Stimulated activated naive B cell treated with anti-CD40 and anti-IgM and Interleukin-4, amounts not matched to agents 10 μg/mL and 1 μg/mL and 100 μg/mL, for 72 hours (primary cell): ENCODE data around the gene STIP1.
A peak's percentile ranks its signal among the peaks of the same experiment; 100 is the strongest.

Experiments used
- ATAC-seq, 2 donors: fragments of 150-1000 bp; cut with Tn5 transposase; replicated peaks; 2 replicates each; pipeline ENCODE4 v1.10.0; 2021; ENCODE audit warnings: moderate library complexity in 1 of 2
- DNase-seq: peaks from one replicate; pipeline ENCODE4 v3.0.0; 2021
- H3K27ac Mint-ChIP-seq: one replicate; pipeline ENCODE4 v1.8.0; 2022; ENCODE audit warnings: mild to moderate bottlenecking, mixed read lengths
- H3K27me3 Mint-ChIP-seq, 2 donors: one replicate each; pipeline ENCODE4 v1.8.0; 2022; ENCODE audit warnings: mixed read lengths in 2 of 2
- H3K36me3 Mint-ChIP-seq, 2 donors: one replicate each; pipeline ENCODE4 v1.8.0; 2022; ENCODE audit warnings: mixed read lengths in 2 of 2, mild to moderate bottlenecking in 1 of 2
- H3K4me1 Mint-ChIP-seq, 2 donors: one replicate each; pipeline ENCODE4 v1.8.0; 2022; ENCODE audit warnings: mixed read lengths in 2 of 2, mild to moderate bottlenecking in 1 of 2
- H3K4me3 Mint-ChIP-seq, 2 donors: one replicate each; pipeline ENCODE4 v1.8.0; 2022; ENCODE audit warnings: mild to moderate bottlenecking in 2 of 2, mixed read lengths in 2 of 2, moderate library complexity in 1 of 2
- H3K9me3 Mint-ChIP-seq, 2 donors: one replicate each; pipeline ENCODE4 v1.8.0; 2022; ENCODE audit warnings: mixed read lengths in 2 of 2, mild to moderate bottlenecking in 1 of 2

The STIP1 gene

DNA sequence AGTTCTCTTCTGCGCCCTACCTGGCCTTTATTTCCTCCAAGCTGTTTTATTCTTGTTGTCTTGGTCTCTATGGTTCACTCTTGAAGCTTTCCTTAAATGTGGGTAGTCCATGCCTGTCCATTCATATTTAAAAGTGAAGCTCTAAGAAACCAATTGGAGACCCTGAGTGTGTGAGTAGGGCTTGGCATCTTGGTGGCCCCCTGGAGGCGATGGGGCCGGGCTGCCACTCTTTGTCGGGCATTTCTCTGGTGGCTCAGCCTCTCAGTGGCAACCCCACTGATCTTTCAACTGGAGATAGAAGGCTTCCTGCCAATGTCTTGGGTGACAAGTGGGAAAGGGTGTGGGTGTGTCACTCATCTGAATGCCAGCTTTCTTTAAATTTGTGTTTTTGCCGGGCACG, 30.9 kb downstream of the STIP1 start:
- no peaks in the 10 kb centered on the region for H3K27me3 Mint-ChIP-seq
- ATAC-seq (no peak), DNase-seq (no peak)
- peaks cover 55 to 64% of the 10 kb centered on the region in 2 donors for H3K36me3 Mint-ChIP-seq
- H3K9me3 Mint-ChIP-seq: no peaks in the 10 kb centered on the region
- H3K4me3 Mint-ChIP-seq: no peak overlapping the region
- peaks cover 23 to 44% of the 10 kb centered on the region in 2 donors for H3K4me1 Mint-ChIP-seq
- H3K27ac Mint-ChIP-seq: peak overlapping the region; percentile 14

DNA sequence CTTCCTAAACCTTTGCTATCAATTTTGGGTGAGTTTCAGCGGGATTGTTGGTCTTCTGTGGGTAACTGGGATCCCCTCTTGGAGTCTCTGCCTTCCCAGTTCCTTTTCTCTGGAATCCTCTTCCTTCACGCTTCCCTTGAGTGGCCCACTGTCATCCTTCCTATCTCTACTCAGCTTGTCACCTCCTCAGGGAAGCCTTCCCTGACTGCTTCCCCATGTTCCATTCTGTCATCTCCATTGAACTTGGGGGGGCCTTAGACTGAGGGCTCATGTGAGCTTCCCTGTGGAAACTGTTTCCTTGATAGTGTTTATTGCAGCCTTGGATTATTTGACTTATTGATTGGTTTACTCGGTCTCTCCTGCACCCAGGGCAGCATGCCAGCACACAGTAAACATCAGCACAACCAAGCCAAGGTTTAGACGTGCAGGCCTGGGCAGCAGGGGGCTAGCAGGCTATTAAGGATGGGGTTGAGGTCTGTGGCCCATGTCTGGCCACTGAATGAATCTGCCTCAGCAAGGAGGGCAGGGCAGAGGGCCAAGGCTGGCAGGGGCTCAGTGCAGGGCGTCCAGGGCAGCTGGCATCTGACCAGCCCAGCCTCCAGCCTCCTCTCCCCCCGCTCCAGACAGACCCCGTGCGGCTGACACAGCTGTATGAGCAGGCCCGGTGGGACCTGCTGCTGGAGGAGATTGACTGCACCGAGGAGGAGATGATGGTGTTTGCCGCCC, 32.8 kb downstream of the STIP1 start:
- H3K4me3 Mint-ChIP-seq: no peak overlapping the region

DNA sequence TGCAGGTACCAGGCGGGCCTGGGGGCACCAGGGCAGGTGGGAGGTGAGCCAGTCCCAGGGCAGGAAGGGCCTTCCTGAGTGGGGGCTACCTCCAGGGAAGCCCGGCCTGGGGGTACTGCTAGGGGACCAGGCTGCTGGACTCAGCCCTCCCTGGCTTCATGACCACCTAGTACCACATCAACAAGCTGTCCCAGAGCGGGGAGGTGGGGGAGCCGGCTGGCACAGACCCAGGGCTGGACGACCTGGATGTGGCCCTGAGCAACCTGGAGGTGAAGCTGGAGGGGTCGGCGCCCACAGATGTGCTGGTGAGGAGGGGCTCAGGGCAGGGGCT, 33.3 kb downstream of the STIP1 start:
- Mint-ChIP-seq H3K27me3 (no peaks in the 10 kb centered on the region), H3K9me3 (no peaks in the 10 kb centered on the region), H3K27ac (peak overlapping the region; percentile 92), H3K36me3 (peaks cover 47 to 58% of the 10 kb centered on the region in 2 donors), H3K4me3 (no peak overlapping the region), H3K4me1 (peaks cover 19 to 30% of the 10 kb centered on the region in 2 donors)
- ATAC-seq: no peak
- DNase-seq: no peak

More for the DNA sequence above, 32.8 kb downstream of the STIP1 start:
- Mint-ChIP-seq H3K36me3 (peaks cover 49 to 58% of the 10 kb centered on the region in 2 donors), H3K27me3 (no peaks in the 10 kb centered on the region), H3K9me3 (no peaks in the 10 kb centered on the region), H3K4me1 (peaks cover 15 to 30% of the 10 kb centered on the region in 2 donors), H3K27ac (peak overlapping the region; percentile 92)
- no peak for DNase-seq
- ATAC-seq: no peak

DNA sequence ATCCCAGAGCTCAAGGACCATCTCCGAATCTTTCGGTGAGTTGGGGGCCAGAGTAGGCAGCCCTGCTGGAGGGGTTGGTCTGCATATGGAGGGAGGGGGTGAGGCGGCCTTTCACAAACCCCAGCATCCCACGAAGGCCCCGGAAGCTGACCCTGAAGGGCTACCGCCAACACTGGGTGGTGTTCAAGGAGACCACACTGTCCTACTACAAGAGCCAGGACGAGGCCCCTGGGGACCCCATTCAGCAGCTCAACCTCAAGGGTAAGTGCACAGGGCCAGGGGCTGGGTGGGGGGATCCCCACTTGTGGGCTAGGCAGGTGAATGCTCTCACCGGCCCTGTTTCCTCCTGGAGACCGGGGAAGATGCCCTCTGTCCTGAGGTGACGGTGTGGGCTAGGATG, 33.8 kb downstream of the STIP1 start:
- Mint-ChIP-seq H3K36me3 (peaks cover 46 to 55% of the 10 kb centered on the region in 2 donors), H3K27ac (no peak overlapping the region), H3K9me3 (no peaks in the 10 kb centered on the region), H3K4me1 (peaks cover 18 to 30% of the 10 kb centered on the region in 2 donors), H3K4me3 (no peak overlapping the region), H3K27me3 (no peaks in the 10 kb centered on the region)
- ATAC-seq (no peak), DNase-seq (no peak)

DNA sequence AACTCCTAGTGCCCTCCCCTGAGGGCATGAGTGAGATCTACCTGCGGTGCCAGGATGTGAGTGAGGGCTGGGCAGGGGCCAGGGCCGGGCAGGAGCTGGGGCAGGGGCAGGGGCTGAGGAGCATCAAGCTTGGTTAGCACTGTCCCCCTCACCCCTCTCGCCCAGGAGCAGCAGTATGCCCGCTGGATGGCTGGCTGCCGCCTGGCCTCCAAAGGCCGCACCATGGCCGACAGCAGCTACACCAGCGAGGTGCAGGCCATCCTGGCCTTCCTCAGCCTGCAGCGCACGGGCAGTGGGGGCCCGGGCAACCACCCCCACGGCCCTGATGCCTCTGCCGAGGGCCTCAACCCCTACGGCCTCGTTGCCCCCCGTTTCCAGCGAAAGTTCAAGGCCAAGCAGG, 34.3 kb downstream of the STIP1 start:
- no peaks in the 10 kb centered on the region for H3K9me3 Mint-ChIP-seq
- H3K4me1 Mint-ChIP-seq: peaks cover 18 to 30% of the 10 kb centered on the region in 2 donors
- H3K27ac Mint-ChIP-seq: no peak overlapping the region
- H3K36me3 Mint-ChIP-seq: peaks cover 45 to 54% of the 10 kb centered on the region in 2 donors
- H3K27me3 Mint-ChIP-seq: no peaks in the 10 kb centered on the region
- no peak overlapping the region for H3K4me3 Mint-ChIP-seq
- DNase-seq (no peak), ATAC-seq (no peak)

DNA sequence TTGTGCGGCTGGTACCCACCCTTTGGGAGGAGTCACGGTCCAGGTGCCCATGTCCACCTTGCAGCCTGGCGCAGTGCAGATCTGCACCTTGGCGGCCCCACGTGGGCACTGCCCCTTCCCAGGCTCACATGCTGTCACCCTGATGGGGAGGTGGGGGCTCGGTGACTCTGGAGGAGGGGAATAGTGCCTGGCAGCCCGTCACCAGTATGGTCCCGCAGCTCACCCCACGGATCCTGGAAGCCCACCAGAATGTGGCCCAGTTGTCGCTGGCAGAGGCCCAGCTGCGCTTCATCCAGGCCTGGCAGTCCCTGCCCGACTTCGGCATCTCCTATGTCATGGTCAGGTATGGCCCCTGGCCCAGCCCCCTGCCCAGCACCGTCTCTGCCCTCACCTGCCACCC, 34.8 kb downstream of the STIP1 start:
- no peak overlapping the region for H3K4me3 Mint-ChIP-seq
- no peaks in the 10 kb centered on the region for H3K9me3 Mint-ChIP-seq
- H3K4me1 Mint-ChIP-seq: peaks cover 19 to 30% of the 10 kb centered on the region in 2 donors
- no peaks in the 10 kb centered on the region for H3K27me3 Mint-ChIP-seq
- no peak overlapping the region for H3K27ac Mint-ChIP-seq
- H3K36me3 Mint-ChIP-seq: peaks cover 44 to 52% of the 10 kb centered on the region in 2 donors
- no peak for ATAC-seq
- no peak for DNase-seq

DNA sequence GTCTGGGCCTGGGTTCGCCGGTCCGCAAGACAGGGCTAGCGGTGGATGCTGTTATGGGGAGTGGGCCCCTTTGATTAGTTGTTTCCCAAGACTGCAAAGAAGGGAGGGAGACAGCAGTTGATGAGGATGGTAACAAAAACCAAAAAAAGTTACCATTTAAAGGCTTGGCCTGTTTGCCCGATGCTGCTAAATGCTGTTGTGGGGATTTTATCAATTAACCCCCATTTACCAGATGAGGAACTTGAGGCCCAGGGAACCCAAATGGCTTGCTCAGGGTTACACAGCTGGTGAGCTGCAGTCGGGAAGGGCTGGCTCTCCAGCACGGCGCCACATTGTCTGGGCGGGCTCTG, 36.7 kb downstream of the STIP1 start:
- Mint-ChIP-seq H3K27ac (peak overlapping the region; percentile 59), H3K9me3 (no peaks in the 10 kb centered on the region), H3K27me3 (no peaks in the 10 kb centered on the region), H3K36me3 (peaks cover 43 to 46% of the 10 kb centered on the region in 2 donors), H3K4me3 (no peak overlapping the region), H3K4me1 (peaks cover 27 to 39% of the 10 kb centered on the region in 2 donors)
- DNase-seq: no peak
- no peak for ATAC-seq

DNA sequence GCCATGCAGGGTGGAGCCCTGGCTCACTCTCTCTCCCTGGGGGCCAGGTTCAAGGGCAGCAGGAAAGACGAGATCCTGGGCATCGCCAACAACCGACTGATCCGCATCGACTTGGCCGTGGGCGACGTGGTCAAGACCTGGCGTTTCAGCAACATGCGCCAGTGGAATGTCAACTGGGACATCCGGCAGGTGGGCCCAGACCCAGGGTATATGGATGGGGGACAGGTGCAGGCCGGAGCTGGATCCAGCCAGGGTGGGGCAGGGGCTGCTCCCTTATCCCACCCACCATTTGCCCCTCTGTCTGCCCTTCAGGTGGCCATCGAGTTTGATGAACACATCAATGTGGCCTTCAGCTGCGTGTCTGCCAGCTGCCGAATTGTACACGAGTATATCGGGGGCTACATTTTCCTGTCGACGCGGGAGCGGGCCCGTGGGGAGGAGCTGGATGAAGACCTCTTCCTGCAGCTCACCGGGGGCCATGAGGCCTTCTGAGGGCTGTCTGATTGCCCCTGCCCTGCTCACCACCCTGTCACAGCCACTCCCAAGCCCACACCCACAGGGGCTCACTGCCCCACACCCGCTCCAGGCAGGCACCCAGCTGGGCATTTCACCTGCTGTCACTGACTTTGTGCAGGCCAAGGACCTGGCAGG, 37.2 kb downstream of the STIP1 start:
- no peaks in the 10 kb centered on the region for H3K9me3 Mint-ChIP-seq
- no peaks in the 10 kb centered on the region for H3K27me3 Mint-ChIP-seq
- H3K27ac Mint-ChIP-seq: peak overlapping the region; percentile 59
- peak overlapping the region in 1 of 2 donors; percentile 43 for H3K4me3 Mint-ChIP-seq
- ATAC-seq (no peak), DNase-seq (no peak)
- H3K36me3 Mint-ChIP-seq: peaks cover 42 to 45% of the 10 kb centered on the region in 2 donors
- peaks cover 27 to 43% of the 10 kb centered on the region in 2 donors for H3K4me1 Mint-ChIP-seq

DNA sequence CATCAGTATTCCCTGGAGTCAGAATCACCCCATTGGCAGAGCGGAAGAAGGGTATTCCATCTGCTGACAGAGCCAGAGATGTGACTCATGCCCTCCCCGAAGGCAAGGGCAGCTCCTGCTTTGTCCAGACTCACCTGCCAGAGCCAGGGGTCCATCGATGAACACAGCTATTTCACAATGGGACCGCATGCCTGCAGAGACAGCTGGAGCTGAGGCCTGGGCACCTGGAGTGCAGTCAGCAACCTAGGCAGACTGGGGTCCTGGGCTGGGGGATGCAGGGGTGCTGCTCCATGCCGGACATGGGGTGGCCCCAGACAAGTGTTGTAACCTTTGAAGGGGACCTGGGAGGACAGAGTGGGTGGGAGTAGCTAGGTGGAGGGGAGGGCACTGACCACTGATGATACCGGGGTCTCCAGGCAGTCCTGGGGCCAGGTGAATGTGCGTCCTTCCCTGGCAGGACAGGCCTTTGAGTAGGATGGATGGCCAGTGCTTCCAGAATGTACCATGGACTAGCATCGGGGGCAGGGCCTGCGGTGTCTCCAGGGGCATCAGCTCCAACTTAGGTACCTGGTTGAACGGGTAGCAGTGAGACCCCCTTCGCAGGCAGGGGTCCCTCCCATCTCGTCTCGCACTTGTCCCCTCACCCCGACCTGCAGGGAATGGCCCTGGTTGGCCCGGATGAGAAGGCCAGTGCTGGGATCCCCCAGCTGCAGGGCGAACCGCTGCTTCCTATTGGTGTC, 38.4 kb downstream of the STIP1 start:
- ATAC-seq: no peak
- H3K27ac Mint-ChIP-seq: peak overlapping the region; percentile 95
- H3K9me3 Mint-ChIP-seq: no peaks in the 10 kb centered on the region
- H3K27me3 Mint-ChIP-seq: no peaks in the 10 kb centered on the region
- no peak for DNase-seq
- peaks cover 36 to 39% of the 10 kb centered on the region in 2 donors for H3K36me3 Mint-ChIP-seq
- peaks cover 27 to 55% of the 10 kb centered on the region in 2 donors for H3K4me1 Mint-ChIP-seq
- peak overlapping the region; percentile 92 to 95 for H3K4me3 Mint-ChIP-seq

DNA sequence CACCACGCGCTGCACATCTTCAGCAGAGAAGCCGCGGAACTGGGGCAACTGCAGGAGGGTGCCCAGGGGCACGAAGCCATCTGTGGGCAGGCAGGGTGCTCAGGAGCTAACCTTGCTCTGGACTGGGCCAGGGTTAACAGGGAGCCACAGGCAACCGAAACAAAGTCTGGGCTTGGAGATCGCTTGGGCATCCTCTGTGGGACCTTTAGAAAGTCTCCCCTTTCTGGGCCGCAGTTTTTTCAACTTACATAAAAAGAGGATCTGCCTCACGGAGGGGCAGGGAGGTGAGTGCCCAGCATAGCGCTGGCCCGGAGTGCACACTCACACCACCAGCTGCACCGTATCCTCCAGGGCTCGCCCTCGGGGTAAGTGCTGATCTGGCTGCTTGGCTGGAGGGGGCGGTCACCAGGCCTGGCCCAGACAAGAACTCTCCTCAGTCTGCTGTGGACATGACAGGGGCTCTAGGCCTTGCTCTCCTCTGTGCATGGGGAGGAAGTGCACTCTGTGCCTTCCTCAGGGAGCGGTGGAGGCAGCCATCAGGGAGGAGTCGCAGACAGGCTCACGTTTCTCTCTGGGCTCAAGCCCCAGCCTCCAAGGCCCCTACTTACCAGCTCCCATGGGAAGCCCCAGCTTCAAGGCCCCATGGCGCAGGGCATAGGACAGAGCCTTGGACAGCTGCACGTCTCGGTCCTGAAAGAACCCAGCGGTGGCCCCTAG, 39.1 kb downstream of the STIP1 start:
- DNase-seq (no peak), ATAC-seq (peak in 1 of 2 donors; percentile 1)
- peaks cover 31 to 62% of the 10 kb centered on the region in 2 donors for H3K4me1 Mint-ChIP-seq
- H3K27ac Mint-ChIP-seq: peak overlapping the region; percentile 95
- H3K4me3 Mint-ChIP-seq: peak overlapping the region; percentile 92 to 95
- H3K27me3 Mint-ChIP-seq: no peaks in the 10 kb centered on the region
- H3K36me3 Mint-ChIP-seq: peaks cover 38% of the 10 kb centered on the region in 2 donors
- H3K9me3 Mint-ChIP-seq: no peaks in the 10 kb centered on the region

DNA sequence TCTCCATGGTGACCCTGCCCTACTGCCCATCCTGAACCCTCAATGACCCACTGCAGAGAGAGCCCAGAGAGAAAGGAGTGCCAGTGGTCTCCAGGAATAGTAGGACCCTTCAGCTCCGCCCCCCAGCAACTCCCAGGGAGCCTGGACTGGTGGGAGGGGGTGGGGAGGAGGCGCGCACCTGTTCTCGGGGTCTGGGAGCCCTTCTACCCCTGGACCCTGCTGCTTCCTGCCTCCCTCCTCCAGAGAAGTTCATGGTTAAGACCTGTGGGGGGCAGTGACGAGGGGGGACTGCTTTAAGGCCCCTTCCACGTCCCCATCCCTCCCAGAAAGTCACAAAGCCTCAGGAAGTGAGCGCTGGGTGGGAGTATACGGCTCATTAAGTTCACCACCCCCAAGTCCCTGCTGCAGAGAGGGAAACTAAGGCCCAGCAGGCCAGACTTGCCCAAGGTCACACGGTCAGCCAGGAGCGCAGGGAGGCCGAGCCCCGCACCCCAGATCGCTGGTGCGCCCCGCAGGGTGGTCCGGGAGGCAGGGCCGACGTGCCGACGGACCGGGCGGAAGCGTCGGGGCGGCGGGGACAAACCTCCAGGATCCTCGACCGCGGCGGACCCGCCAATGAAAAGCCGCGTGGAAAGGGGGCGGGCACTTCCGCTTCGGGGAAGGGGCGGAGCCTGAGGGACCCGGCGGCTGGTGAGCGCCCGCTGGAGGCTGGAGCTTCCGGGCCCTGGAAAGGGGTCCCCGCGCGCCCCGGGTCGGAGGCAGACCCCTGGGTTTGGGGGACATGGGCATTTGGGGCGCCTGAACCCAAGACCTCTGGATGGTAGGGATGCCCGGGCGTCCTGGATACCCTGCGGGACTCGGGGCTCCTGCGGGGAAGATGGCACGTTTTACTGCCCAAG, 39.9 kb downstream of the STIP1 start, which contains the start of the genes NUDT22 and TRPT1:
Gene NUDT22 (plus strand): TSS at position 667 of the 899 bp plus-strand sequence. CDS start 379 bp downstream, outside the sequence.
Gene TRPT1 (minus strand): TSS at position 579 of the 899 bp plus-strand sequence. CDS start 326 bp downstream, at position 253.
- DNase-seq: peak; percentile 87
- Mint-ChIP-seq H3K9me3 (no peaks in the 10 kb centered on the region), H3K4me1 (peaks cover 31 to 67% of the 10 kb centered on the region in 2 donors), H3K4me3 (peak within 1 kb of the TSS; percentile 92 to 95), H3K27ac (peak within 1 kb of the TSS; percentile 95), H3K36me3 (peaks cover 36 to 37% of the 10 kb centered on the region in 2 donors), H3K27me3 (no peaks in the 10 kb centered on the region)
- ATAC-seq: peak; percentile 62 to 66

DNA sequence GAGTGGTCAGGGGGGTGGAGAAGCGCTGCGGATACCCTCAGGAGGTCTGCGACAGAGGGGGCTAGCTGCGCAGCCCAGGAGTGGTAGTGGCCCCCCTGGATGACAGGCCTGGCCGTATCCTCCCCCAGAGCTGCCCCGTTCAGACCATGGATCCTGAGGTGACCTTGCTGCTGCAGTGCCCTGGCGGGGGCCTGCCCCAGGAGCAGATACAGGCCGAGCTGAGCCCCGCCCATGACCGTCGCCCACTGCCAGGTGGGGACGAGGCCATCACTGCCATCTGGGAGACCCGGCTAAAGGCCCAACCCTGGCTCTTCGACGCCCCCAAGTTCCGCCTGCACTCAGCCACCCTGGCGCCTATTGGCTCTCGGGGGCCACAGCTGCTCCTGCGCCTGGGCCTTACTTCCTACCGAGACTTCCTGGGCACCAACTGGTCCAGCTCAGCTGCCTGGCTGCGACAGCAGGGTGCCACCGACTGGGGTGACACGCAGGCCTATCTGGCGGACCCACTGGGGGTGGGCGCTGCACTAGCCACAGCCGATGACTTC, 40.6 kb downstream of the STIP1 start:
- Mint-ChIP-seq H3K36me3 (peaks cover 30 to 32% of the 10 kb centered on the region in 2 donors), H3K27ac (peak overlapping the region; percentile 95), H3K9me3 (no peaks in the 10 kb centered on the region), H3K4me1 (peaks cover 34 to 68% of the 10 kb centered on the region in 2 donors), H3K4me3 (peak overlapping the region; percentile 92 to 95), H3K27me3 (no peaks in the 10 kb centered on the region)
- ATAC-seq (peak; percentile 53 to 58), DNase-seq (peak; percentile 81)
